ENCODE data around the gene S1PR4. TPM values are rescaled to one million over a fixed set of nuclear protein-coding genes. Genes with fewer than 3 reads are reported as not detected.
"Not testable (repeated sequence)": the region's sequence is repeated elsewhere in the genome, so short reads cannot be mapped to it uniquely, and the experiment has no call there.

Gene S1PR4
- total RNA-seq, 1 donor from 2014 or later = not detected

DNA sequence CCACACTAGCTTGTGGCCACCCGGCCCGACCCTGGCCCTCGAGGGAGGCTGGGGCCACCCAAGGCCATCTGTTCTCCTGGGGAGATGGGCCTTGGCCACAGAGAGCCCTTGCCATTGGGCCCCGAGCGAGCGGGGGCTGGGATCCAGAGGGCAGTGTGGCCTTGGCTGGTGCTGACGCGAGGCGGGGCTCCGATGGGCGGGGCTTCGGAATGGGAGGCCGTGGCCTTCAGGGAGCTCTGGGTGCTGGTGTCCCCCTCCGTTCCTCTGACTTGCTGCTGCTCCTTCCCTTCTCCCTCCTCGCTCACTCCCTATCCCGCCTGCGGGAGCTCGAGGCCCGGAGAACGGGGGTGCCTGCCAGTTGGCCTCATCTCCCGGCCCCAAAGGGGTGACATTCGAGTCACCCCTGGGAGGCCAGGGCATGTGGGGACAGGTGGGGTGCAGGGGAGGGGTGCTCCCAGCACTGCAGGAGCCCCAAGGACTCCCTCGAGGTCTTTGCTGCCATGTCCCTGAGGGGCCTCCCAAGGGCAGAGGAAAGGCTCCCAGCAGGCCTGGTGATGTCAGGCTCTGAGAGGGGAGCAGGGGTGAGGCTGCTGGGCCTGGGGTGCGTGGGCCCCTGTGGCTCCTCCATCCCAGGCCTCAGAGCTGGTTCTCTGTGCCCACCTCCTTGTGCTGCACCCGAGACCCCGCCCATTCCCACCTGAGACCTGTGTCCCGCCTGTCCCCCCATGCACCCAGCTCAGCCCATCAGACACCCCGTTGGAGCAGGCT is 11.3 kb downstream of the S1PR4 start:
- Mint-ChIP-seq H3K36me3 (peaks cover 5% of the 10 kb centered on the region), H3K27ac (no peak overlapping the region), H3K4me1 (ENCODE audit: unreplicated experiment) (peaks cover 8% of the 10 kb centered on the region), H3K9me3 (no peaks in the 10 kb centered on the region), H3K27me3 (no peaks in the 10 kb centered on the region), H3K4me3 (no peak overlapping the region)
- TF ChIP-seq, protein P1, sequence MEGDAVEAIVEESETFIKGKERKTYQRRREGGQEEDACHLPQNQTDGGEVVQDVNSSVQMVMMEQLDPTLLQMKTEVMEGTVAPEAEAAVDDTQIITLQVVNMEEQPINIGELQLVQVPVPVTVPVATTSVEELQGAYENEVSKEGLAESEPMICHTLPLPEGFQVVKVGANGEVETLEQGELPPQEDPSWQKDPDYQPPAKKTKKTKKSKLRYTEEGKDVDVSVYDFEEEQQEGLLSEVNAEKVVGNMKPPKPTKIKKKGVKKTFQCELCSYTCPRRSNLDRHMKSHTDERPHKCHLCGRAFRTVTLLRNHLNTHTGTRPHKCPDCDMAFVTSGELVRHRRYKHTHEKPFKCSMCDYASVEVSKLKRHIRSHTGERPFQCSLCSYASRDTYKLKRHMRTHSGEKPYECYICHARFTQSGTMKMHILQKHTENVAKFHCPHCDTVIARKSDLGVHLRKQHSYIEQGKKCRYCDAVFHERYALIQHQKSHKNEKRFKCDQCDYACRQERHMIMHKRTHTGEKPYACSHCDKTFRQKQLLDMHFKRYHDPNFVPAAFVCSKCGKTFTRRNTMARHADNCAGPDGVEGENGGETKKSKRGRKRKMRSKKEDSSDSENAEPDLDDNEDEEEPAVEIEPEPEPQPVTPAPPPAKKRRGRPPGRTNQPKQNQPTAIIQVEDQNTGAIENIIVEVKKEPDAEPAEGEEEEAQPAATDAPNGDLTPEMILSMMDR (conservative IDR thresholded peaks at IDR 0.05) = no peak
- no peak for DNase-seq (ENCODE audit: extremely low spot score, unreplicated experiment)

DNA sequence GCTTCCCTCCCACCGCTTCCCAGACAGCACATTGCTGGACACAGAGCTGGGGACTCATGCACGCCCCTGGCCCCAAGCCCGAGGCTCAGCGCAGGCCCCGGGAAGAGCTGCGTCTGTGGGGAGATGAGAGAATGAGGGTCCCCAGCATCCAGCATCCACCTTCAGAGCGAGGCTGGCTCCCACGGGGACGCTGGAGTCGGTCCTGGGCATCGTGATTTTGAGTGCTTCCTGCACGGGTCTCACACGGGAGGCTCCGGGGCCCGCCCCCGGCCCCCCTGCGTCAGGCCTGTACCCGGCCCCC is 11.9 kb downstream of the S1PR4 start:
- no peaks in the 10 kb centered on the region for H3K27me3 Mint-ChIP-seq
- no peak for DNase-seq (ENCODE audit: extremely low spot score, unreplicated experiment)
- H3K27ac Mint-ChIP-seq = no peak overlapping the region
- H3K4me1 Mint-ChIP-seq (ENCODE audit: unreplicated experiment) = peaks cover 8% of the 10 kb centered on the region
- H3K4me3 Mint-ChIP-seq = no peak overlapping the region
- TF ChIP-seq, protein P1 (conservative IDR thresholded peaks at IDR 0.05) = no peak
- H3K36me3 Mint-ChIP-seq = peaks cover 5% of the 10 kb centered on the region
- H3K9me3 Mint-ChIP-seq = no peaks in the 10 kb centered on the region

DNA sequence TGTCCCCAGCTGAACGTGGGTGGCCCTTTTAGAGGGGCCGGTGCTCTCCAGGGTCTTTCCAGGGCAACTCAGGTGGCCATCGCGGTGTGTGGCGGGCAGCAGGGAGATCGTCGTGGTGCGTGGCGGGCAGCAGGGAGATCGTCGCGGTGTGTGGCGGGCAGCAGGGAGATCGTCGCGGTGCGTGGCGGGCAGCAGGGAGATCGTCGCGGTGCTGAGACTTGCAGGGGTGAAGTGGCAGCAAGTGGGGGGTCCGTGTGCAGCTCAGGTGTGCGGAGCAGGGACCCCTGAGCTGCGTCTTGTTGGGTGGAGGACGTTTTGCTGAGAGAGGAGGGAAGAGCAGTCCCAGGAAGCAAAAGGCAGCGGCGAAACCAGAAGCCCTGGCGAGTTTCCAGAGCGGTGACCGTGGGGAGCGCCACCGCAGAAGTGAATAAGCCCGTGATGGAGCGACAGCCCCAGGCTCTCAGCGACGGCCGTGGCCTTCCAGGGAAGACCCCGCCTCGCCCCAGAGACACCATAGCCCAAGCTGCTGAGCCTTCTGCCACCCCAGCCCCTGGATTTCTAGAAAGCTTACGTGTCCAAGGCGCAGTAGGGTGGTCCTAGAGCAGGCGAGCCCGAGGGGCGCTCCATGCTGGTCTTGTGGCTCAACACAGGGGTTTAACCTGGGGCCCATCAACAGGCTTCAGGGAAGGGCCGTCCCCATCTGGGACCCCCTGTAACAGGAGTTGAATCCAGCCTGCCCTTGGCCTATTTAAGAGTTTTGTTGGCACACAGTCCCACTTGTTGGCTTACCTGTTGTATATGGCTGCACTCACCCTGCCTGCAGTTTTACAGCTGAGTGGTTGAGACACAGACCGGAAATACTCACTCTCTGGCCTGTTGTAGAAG is 12.6 kb downstream of the S1PR4 start:
- TF ChIP-seq, protein P1 (conservative IDR thresholded peaks at IDR 0.05) = no peak
- Mint-ChIP-seq H3K9me3 (no peaks in the 10 kb centered on the region), H3K27me3 (no peaks in the 10 kb centered on the region), H3K4me3 (no peak overlapping the region), H3K27ac (peak overlapping the region; percentile 50), H3K4me1 (ENCODE audit: unreplicated experiment) (peaks cover 8% of the 10 kb centered on the region), H3K36me3 (peaks cover 5% of the 10 kb centered on the region)
- no peak for DNase-seq (ENCODE audit: extremely low spot score, unreplicated experiment)

DNA sequence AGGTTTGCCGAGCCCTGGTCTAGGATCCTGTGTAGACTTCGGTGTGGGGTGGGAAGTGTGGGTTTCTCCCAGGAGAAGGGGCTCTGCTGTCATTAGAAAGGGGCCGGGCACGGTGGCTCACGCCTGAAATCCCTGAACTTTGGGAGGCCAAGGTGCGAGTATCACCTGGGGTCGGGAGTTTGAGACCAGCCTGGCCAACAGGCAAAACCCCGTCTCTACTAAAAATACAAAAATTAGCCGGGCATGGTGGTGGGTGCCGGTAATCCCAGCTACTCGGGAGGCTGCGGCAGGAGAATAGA is 13.2 kb downstream of the S1PR4 start:
- H3K4me3 Mint-ChIP-seq; H3K4me1 Mint-ChIP-seq (ENCODE audit: unreplicated experiment); H3K27me3 Mint-ChIP-seq; DNase-seq (ENCODE audit: extremely low spot score, unreplicated experiment); H3K36me3 Mint-ChIP-seq; H3K27ac Mint-ChIP-seq; H3K9me3 Mint-ChIP-seq: not testable (repeated sequence)

DNA sequence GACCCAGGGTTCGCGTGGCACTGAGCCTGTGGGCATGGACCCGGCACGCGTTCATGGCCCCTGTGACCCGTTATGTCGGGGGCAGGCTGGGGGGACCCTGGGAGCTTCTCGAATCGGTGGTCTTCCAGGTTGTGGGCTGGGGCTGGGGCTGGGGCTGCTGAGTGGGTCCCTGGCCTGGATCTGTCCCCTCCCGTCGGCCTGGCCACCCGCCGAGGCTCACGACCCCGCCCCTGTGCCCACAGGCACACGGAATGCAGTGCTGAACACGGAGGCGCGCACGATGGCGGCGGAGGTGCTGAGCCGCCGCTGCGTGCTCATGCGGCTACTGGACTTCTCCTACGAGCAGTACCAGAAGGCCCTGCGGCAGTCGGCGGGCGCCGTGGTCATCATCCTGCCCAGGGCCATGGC is 13.7 kb downstream of the S1PR4 start:
- Mint-ChIP-seq H3K4me3 (no peak overlapping the region), H3K27me3 (no peaks in the 10 kb centered on the region), H3K4me1 (ENCODE audit: unreplicated experiment) (peaks cover under 1% of the 10 kb centered on the region), H3K27ac (no peak overlapping the region), H3K36me3 (peaks cover 5% of the 10 kb centered on the region), H3K9me3 (no peaks in the 10 kb centered on the region)
- TF ChIP-seq, protein P1 (conservative IDR thresholded peaks at IDR 0.05) = no peak
- no peak for DNase-seq (ENCODE audit: extremely low spot score, unreplicated experiment)

DNA sequence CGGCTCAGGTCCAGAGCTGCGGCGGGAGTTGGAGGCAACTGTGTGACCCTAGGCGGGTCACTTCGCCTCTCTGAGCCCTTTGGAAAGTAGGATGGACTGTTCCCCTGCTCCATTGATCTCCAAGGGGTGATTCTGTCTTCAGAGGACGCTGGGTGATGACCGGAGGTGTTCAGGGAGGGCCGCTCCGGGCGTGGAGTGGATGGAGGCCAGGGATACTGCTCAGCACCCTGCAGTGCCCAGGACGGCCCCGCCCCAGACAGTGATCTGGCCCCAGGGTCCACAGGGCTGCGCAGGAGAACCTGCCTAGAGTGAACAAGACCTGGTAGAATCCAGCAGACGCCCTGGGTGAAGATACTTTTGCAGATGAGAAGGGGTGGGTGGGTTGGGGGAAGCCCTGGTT is 14.1 kb downstream of the S1PR4 start:
- no peak for DNase-seq (ENCODE audit: extremely low spot score, unreplicated experiment)
- TF ChIP-seq, protein P1 (conservative IDR thresholded peaks at IDR 0.05) = no peak
- peaks cover 5% of the 10 kb centered on the region for H3K36me3 Mint-ChIP-seq
- no peaks in the 10 kb centered on the region for H3K27me3 Mint-ChIP-seq
- no peaks in the 10 kb centered on the region for H3K9me3 Mint-ChIP-seq
- no peaks in the 10 kb centered on the region for H3K4me1 Mint-ChIP-seq (ENCODE audit: unreplicated experiment)
- H3K4me3 Mint-ChIP-seq = no peak overlapping the region
- no peak overlapping the region for H3K27ac Mint-ChIP-seq

Data from type B pancreatic cell (in vitro differentiated cells).